Transverse colon (tissue), 3 donors: ENCODE data around the gene CLP1.

Experiments used
- POLR2A ChIP-seq: fragments of 450-650 bp; IDR thresholded peaks from one replicate; pipeline ENCODE4 v1.6.1; 2016; ENCODE audit warnings: antibody characterized with exemption, mild to moderate bottlenecking, moderate library complexity
- TF ChIP-seq, protein P1 (sequence below), 5 experiments: fragments of 200-600 bp in 3 of 5; fragments of 450-650 bp in 2 of 5; sonication (generic) in 3 of 5; IDR thresholded peaks; 1 replicate in 2 of 5; 2 replicates in 3 of 5; pipeline ENCODE4 v1.5.1; 2016 to 2017; ENCODE audit warnings: antibody characterized with exemption in 5 of 5, inconsistent platforms in 3 of 5, mild to moderate bottlenecking in 2 of 5, moderate library complexity in 1 of 5

DNA sequence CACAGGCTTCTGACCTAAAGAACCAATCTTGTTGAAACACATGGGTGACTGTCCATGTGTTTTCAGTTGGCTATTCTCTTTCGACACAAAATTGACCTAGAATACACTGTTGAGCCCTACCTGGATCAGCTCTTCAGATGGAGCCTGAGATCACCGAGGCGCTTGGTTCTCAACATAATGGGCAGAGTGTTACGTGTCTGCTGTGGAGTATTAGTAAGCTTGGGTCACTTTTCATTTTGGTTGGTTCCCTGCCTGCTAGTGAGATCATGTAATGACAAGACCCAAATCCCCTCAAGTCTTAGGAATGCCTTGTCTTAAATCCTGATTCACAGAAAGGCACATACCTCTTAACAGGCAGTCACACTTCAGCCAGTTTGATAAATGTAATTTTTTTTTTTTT, 45.8 kb downstream of the CLP1 start:
- TF ChIP-seq POLR2A: no peak
- TF ChIP-seq, protein P1, sequence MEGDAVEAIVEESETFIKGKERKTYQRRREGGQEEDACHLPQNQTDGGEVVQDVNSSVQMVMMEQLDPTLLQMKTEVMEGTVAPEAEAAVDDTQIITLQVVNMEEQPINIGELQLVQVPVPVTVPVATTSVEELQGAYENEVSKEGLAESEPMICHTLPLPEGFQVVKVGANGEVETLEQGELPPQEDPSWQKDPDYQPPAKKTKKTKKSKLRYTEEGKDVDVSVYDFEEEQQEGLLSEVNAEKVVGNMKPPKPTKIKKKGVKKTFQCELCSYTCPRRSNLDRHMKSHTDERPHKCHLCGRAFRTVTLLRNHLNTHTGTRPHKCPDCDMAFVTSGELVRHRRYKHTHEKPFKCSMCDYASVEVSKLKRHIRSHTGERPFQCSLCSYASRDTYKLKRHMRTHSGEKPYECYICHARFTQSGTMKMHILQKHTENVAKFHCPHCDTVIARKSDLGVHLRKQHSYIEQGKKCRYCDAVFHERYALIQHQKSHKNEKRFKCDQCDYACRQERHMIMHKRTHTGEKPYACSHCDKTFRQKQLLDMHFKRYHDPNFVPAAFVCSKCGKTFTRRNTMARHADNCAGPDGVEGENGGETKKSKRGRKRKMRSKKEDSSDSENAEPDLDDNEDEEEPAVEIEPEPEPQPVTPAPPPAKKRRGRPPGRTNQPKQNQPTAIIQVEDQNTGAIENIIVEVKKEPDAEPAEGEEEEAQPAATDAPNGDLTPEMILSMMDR (IDR thresholded peaks at IDR 0.05): no peak
